HepG2 (cell line): ENCODE data around the gene NCAPG. TPM values are rescaled to one million over a fixed set of nuclear protein-coding genes. Genes with fewer than 3 reads are reported as not detected.
A peak's percentile ranks its signal among the peaks of the same experiment; 100 is the strongest.

Experiments
- AKNA ChIP-seq: sonication (generic); formaldehyde crosslinking; IDR thresholded peaks from 2 replicates; pipeline ENCODE4 v1.4.0; 2020; ENCODE audit warnings: missing genetic modification reagents, borderline replicate concordance
- ATF1 ChIP-seq: IDR thresholded peaks from 2 replicates; pipeline ENCODE4 v1.6.1; 2016; ENCODE audit warnings: mild to moderate bottlenecking, control low read depth
- DNMT3B ChIP-seq: conservative IDR thresholded peaks from 2 replicates; pipeline ENCODE4 v1.6.1; 2016; ENCODE audit warnings: missing biosample characterization, control low read depth
- GFI1 ChIP-seq: sonication (generic); formaldehyde crosslinking; IDR thresholded peaks from 2 replicates; pipeline ENCODE4 v1.5.0; 2020; ENCODE audit warnings: missing genetic modification reagents, mild to moderate bottlenecking, borderline replicate concordance
- MLLT10 ChIP-seq: sonication (generic); formaldehyde crosslinking; IDR thresholded peaks from 2 replicates; pipeline ENCODE4 v1.4.0; 2020; ENCODE audit warnings: missing genetic modification reagents
- MXI1 ChIP-seq: IDR thresholded peaks from 3 replicates; pipeline ENCODE4 v1.6.1; 2012; ENCODE audit warnings: low read depth, low read length, inconsistent platforms, borderline replicate concordance
- MYPOP ChIP-seq: sonication (generic); formaldehyde crosslinking; IDR thresholded peaks from 2 replicates; pipeline ENCODE4 v1.8.1; 2023; ENCODE audit warnings: mild to moderate bottlenecking, moderate library complexity, missing genetic modification reagents
- NR1H2 ChIP-seq: sonication (generic); formaldehyde crosslinking; IDR thresholded peaks from 2 replicates; pipeline ENCODE4 v1.8.1; 2022; ENCODE audit warnings: low read depth, missing genetic modification reagents, borderline replicate concordance
- RNF2 ChIP-seq: fragments of 450-650 bp; conservative IDR thresholded peaks from 2 replicates; pipeline ENCODE4 v1.6.1; 2016; ENCODE audit warnings: low read depth
- ZBTB38 ChIP-seq: sonication (generic); formaldehyde crosslinking; IDR thresholded peaks from 2 replicates; pipeline ENCODE4 v1.5.1; 2020; ENCODE audit warnings: mild to moderate bottlenecking, missing genetic modification reagents
- ZMYM2 ChIP-seq: sonication (generic); formaldehyde crosslinking; IDR thresholded peaks from 2 replicates; pipeline ENCODE4 v1.8.0; 2022; ENCODE audit warnings: mild to moderate bottlenecking, missing genetic modification reagents
- ZNF343 ChIP-seq: sonication (generic); formaldehyde crosslinking; IDR thresholded peaks from 2 replicates; pipeline ENCODE4 v1.4.0; 2020; ENCODE audit warnings: mild to moderate bottlenecking, missing genetic modification reagents
- ZNF430 ChIP-seq: sonication (generic); formaldehyde crosslinking; IDR thresholded peaks from 2 replicates; pipeline ENCODE4 v1.9.0; 2021; ENCODE audit warnings: mild to moderate bottlenecking, missing genetic modification reagents
- ZNF546 ChIP-seq: sonication (generic); formaldehyde crosslinking; conservative IDR thresholded peaks from 2 replicates; pipeline ENCODE4 v1.8.1; 2023; ENCODE audit warnings: mild to moderate bottlenecking, missing genetic modification reagents
- ZNF614 ChIP-seq: IDR thresholded peaks from 2 replicates; pipeline ENCODE4 v1.6.1; 2018; ENCODE audit warnings: missing biosample characterization, missing genetic modification reagents, inconsistent platforms, borderline replicate concordance
- polyA plus RNA-seq, 8 experiments: library from polyadenylated mRNA; depleted of rRNA in 3 of 8; stranded (reverse) in 7 of 8; unstranded in 1 of 8; fragments of >200 nt; fragmentation: Illumina TruSeq in 4 of 8; extraction: Trizol in 4 of 8; gene quantifications; 2 replicates each; pipeline versions ENCODE4 v1.2.1 to v1.2.3, GENCODE V29; 2011 to 2016; ENCODE audit warnings: low read depth in 4 of 8, missing spikeins in 1 of 8, mixed read lengths in 1 of 8; ENCODE audit not compliant: insufficient read depth in 1 of 8
- total RNA-seq, 5 experiments: library from RNA; depleted of rRNA; stranded (reverse); fragments of >200 nt; fragmentation: Illumina TruSeq; extraction: Trizol; gene quantifications; 2 replicates each; pipeline ENCODE4 v1.2.3, GENCODE V29; 2016; ENCODE audit warnings: low read depth in 1 of 5
- TF ChIP-seq, protein P1 (sequence below): sonication (generic); formaldehyde crosslinking; IDR thresholded peaks from 2 replicates; pipeline ENCODE4 v1.9.0; 2021; ENCODE audit warnings: missing genetic modification reagents, borderline replicate concordance

Gene NCAPG
- total and polyA plus RNA-seq, 2 of the 13 experiments (the other 11 are each of a cell fraction or from before 2014, with no cell fraction given) = 14.8 to 61.9 TPM

DNA sequence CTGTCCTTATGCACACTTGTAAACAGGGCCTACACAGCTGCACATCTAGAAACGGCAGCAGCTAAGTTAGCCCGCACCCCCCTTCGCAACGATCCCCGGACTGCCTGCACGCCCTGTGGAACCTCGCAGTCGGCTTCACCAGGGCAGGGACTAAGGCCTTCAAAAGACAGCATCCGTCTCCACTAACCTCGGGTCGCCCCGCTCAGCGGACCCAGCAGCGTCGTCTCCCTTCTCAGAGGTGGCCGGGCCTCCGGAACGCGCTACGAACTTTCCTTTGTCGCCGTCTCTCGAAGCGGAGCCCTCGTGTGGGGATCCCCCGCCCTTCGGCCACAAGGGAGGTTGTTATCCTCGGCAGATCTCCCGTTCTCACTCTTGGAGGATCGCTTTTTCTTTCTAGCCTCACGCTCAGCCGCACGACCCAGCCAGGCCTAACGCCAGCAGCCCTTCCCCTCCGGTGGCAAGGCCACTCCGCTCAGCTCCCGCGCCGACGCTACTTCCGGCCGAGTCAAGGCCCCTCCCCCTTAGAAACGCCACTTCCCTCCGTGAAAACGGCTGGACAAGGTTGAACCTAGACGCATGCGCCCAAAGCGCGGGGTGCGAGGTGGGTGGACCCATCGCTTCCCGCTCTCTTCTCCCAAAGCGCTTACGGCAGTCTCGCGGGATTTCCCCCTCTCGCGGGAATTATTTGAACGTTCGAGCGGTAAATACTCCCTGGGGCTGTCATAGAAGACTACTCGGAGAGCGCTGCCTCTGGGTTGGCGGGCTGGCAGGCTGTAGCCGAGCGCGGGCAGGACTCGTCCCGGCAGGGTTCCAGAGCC is at the start of gene NCAPG, which contains the start of gene DCAF16 (continued):
- TF ChIP-seq AKNA (no peak), MXI1 (peak; percentile 90; the same call in 2 of the 3 replicates), MYPOP (CRISPR knock-in tag) (peak; percentile 70), NR1H2 (CRISPR knock-in tag) (no peak), MLLT10 (CRISPR knock-in tag) (no peak), ZNF343 (no peak), GFI1 (CRISPR knock-in tag) (peak; percentile 25; the same call in 1 of the 2 replicates), RNF2 (peak; percentile 94; the same call in 1 of the 2 replicates), ZMYM2 (CRISPR knock-in tag) (peak; percentile 74; the same call in 1 of the 2 replicates), ZBTB38 (CRISPR knock-in tag) (peak; percentile 77), ZNF614 (CRISPR knock-in tag) (0 out of 2 replicates have a peak, but pooled peaks have one; percentile 11), DNMT3B (0 out of 2 replicates have a peak, but pooled peaks have one; percentile 72), ATF1 (CRISPR knock-in tag) (peak; percentile 50; the same call in 1 of the 2 replicates), ZNF430 (CRISPR knock-in tag) (peak; percentile 90; the same call in 1 of the 2 replicates), ZNF546 (CRISPR knock-in tag) (no peak)
- TF ChIP-seq, protein P1, sequence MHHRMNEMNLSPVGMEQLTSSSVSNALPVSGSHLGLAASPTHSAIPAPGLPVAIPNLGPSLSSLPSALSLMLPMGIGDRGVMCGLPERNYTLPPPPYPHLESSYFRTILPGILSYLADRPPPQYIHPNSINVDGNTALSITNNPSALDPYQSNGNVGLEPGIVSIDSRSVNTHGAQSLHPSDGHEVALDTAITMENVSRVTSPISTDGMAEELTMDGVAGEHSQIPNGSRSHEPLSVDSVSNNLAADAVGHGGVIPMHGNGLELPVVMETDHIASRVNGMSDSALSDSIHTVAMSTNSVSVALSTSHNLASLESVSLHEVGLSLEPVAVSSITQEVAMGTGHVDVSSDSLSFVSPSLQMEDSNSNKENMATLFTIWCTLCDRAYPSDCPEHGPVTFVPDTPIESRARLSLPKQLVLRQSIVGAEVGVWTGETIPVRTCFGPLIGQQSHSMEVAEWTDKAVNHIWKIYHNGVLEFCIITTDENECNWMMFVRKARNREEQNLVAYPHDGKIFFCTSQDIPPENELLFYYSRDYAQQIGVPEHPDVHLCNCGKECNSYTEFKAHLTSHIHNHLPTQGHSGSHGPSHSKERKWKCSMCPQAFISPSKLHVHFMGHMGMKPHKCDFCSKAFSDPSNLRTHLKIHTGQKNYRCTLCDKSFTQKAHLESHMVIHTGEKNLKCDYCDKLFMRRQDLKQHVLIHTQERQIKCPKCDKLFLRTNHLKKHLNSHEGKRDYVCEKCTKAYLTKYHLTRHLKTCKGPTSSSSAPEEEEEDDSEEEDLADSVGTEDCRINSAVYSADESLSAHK (CRISPR knock-in tag) = no peak
